HUES6 (cell line): ENCODE data around the gene DCTD.

Experiments used
- H3K27ac ChIP-seq: 2 replicates; pipeline ENCODE4 v1.7.0; 2013; ENCODE audit warnings: low read depth, mild to moderate bottlenecking, low read length, inconsistent platforms
- H3K27me3 ChIP-seq: 2 replicates; pipeline ENCODE4 v1.6.1; 2013; ENCODE audit warnings: low read length; ENCODE audit not compliant: control insufficient read depth, insufficient read depth
- H3K36me3 ChIP-seq: 2 replicates; pipeline ENCODE4 v1.6.1; 2013; ENCODE audit warnings: low read length; ENCODE audit not compliant: control insufficient read depth, insufficient read depth
- H3K4me1 ChIP-seq: 2 replicates; pipeline ENCODE4 v1.6.1; 2013; ENCODE audit warnings: low read length; ENCODE audit not compliant: control insufficient read depth, insufficient read depth
- H3K4me3 ChIP-seq: 2 replicates; pipeline ENCODE4 v1.5.1; 2013; ENCODE audit warnings: low read depth, low read length
- H3K9ac ChIP-seq: one replicate; pipeline ENCODE4 v1.6.1; 2013; ENCODE audit warnings: mild to moderate bottlenecking, low read length
- H3K9me3 ChIP-seq: 2 replicates; pipeline ENCODE4 v1.6.1; 2013; ENCODE audit warnings: low read depth, low read length; ENCODE audit not compliant: control insufficient read depth, insufficient read depth

DCTD gene

DNA sequence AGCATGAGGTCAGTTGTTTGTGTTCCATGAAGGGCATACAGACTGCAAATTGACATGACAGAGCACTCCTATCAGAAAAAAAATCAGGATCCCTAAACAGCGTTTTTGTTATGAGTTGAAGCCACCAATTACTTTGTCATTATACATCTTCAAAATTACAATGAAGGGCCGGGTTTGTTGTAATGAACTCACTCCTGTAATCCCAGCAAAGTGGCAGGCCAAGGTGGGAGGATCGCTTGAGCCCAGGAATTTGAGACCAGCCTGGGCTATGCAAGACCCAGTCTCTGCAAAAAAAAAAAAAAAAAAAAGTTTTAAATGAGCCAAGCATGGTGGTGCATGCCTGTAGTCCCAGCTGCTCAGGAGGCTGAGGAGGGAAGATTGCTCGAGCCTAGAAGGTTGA, 3.5 kb upstream of the DCTD start:
- no peaks in the 10 kb centered on the region for H3K9me3 ChIP-seq
- H3K36me3 ChIP-seq = no peaks in the 10 kb centered on the region
- H3K9ac ChIP-seq = no peak overlapping the region
- H3K27ac ChIP-seq = no peak overlapping the region
- H3K4me1 ChIP-seq = peaks cover 19% of the 10 kb centered on the region
- H3K27me3 ChIP-seq = no peaks in the 10 kb centered on the region
- no peak overlapping the region for H3K4me3 ChIP-seq

DNA sequence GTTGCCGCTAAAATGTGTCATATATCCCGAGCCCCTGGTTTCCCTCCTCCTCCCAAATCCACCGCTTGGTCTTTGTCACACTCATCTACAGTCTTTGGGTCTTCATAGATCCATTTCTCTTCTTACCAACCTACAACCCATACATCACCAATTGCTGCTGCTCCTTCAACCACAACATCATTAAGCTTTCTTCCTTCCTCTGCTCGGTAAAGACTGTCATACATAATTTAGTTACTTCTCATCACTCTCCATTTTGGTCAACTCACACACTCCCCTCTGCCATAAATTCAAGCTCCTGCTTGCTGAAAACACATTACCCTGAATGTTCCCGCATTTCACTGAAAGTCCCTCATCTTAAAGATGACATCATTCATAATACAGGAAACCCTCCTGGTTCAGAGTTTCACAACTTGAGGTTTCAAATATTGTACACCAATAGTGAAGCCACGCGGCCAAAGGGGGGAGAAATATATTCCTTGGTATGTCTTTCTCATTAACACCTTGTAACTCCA, 1.7 kb upstream of the DCTD start:
- no peak overlapping the region for H3K4me3 ChIP-seq
- no peak overlapping the region for H3K27ac ChIP-seq
- peaks cover 12% of the 10 kb centered on the region for H3K36me3 ChIP-seq
- H3K4me1 ChIP-seq = peaks cover 19% of the 10 kb centered on the region
- no peaks in the 10 kb centered on the region for H3K27me3 ChIP-seq
- no peak overlapping the region for H3K9ac ChIP-seq
- H3K9me3 ChIP-seq = no peaks in the 10 kb centered on the region

DNA sequence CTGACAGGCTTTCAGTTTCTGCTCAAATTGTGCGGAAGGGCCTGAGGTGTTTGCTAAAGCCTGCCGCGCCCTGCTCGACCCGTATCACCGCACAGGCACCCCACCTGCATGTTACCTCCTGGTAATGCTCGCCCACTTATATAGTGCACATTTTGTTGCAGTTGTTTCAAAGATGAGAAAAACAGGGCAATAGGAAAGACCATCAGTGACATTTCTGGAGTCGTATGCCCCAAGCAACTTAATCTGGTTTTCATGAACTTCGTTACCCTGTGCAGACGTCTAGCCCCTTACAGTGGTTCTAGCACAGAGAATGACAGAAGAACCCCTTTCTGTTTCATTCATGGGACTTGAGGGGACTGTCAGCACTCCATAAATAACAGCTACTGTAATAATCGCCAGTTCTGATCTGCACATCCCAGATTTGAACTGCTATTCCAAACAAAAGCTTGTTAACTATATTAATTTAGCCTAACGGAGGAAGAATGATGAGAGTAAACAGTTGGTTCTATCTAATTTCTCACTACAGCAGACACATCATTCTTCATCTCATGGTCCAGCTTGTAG, 940 bp upstream of the DCTD start:
- Histone ChIP-seq H3K9me3 (no peaks in the 10 kb centered on the region), H3K9ac (peak overlapping the region; percentile 88), H3K4me1 (peaks cover 24% of the 10 kb centered on the region), H3K27ac (no peak overlapping the region; the same call in 1 of the 2 replicates), H3K4me3 (peak overlapping the region; percentile 71), H3K36me3 (peaks cover 16% of the 10 kb centered on the region), H3K27me3 (no peaks in the 10 kb centered on the region)

DNA sequence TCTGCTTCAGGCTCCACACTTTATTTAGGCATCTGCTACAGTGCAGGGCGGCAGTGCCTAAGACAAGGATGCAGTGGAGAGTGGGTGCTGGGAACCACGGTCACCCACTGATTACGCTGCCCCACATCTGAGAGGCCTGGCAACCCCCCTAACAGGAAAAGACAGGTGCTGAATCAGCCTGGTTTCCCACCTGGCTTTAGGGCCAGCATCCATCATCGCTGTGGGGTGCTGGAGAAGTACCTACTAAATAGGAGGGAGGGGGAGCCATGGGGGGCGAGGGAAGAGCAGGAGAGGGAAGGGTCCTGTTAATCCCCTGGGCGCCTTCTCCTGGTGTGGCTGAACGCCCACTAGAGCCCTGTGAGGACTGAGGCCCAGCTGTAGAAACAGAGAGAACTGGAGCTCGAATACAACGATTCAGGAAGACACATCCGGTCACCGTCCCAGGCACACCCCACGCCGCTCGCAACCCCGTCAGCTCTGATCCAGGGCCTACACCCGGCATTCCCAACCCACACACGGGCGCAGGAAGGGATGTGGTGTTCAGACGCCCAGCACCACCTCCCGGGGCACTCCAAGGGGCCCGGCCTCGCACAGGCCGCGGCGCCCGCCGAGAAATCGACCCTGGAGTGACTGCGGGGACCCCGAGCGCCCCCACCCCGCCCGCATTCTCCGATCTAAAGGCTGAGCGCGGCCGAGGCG, 554 bp downstream of the DCTD start:
- peak overlapping the region; percentile 71 for H3K4me3 ChIP-seq
- peaks cover 24% of the 10 kb centered on the region for H3K4me1 ChIP-seq
- H3K36me3 ChIP-seq = peaks cover 27% of the 10 kb centered on the region

DNA sequence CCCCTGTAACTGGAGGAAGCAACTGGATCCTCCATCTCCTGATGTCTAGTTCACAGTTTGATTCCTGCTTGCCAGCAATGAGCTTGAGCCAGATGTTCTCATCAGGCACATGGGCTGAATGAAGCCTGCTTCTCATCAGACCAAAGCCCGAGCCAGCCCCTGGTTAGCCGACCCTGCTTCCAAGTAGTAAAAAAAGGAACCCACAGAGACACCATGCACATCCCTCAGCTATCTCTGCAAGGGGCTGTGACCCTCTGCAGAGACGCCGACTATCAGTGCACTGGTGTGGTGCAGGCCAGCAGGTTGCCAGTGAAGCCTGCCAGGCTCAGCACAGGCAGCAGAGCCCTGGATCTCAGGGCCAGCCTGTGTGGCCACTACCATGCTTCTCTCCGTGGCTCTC, 2.8 kb downstream of the DCTD start:
- no peak overlapping the region for H3K9ac ChIP-seq
- peaks cover 44% of the 10 kb centered on the region for H3K36me3 ChIP-seq
- H3K4me1 ChIP-seq = peaks cover 18% of the 10 kb centered on the region
- no peak overlapping the region for H3K4me3 ChIP-seq
- no peaks in the 10 kb centered on the region for H3K27me3 ChIP-seq
- no peak overlapping the region for H3K27ac ChIP-seq
- no peaks in the 10 kb centered on the region for H3K9me3 ChIP-seq

More for the DNA sequence above, 554 bp downstream of the DCTD start:
- no peaks in the 10 kb centered on the region for H3K9me3 ChIP-seq
- no peaks in the 10 kb centered on the region for H3K27me3 ChIP-seq
- peak overlapping the region; percentile 79; the same call in 1 of the 2 replicates for H3K27ac ChIP-seq
- peak overlapping the region; percentile 93 for H3K9ac ChIP-seq

DNA sequence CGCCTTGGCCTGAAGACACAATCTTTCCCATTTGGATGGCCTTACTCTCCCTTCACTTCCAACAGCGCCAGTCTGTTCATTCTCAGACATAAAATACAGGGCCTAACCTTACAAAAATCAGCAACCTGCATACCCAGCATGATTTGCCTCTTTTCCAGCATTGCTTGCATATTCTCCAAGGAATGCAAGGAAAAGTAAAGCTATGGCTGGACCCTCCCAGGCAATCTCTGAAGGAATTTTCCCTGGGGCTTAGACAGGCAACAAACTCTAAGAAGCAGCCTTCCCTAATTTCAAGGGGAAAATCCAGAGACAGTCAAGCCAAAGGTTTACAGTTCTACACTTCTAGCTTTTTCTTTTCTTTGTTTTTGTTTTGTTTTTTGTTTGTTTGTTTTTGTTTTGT, 3.6 kb downstream of the DCTD start:
- H3K36me3 ChIP-seq = peaks cover 46% of the 10 kb centered on the region
- H3K9me3 ChIP-seq = no peaks in the 10 kb centered on the region
- peaks cover 18% of the 10 kb centered on the region for H3K4me1 ChIP-seq
- H3K9ac ChIP-seq = no peak overlapping the region
- no peaks in the 10 kb centered on the region for H3K27me3 ChIP-seq
- no peak overlapping the region for H3K27ac ChIP-seq
- no peak overlapping the region for H3K4me3 ChIP-seq

DNA sequence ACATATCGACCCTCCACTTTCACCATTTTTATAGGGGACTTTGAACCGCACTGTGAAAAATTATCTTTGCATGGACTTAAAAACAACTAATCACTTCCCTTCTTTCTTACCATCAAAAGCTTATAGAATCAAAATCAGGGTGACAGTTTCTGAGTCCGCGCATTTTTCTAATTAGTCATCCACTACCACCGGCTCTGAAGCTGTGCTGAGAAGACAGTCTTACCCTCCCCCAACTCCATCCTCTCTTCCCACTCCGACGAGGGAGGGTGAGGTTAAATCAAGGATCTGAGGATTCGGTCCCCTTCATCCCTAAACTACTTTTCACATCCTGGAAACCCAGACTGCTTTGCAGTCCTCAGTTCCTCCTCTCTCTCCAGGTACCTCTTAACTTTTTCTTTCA, 4.2 kb downstream of the DCTD start:
- no peak overlapping the region for H3K4me3 ChIP-seq
- H3K36me3 ChIP-seq = peaks cover 46% of the 10 kb centered on the region
- peaks cover 15% of the 10 kb centered on the region for H3K4me1 ChIP-seq
- H3K9ac ChIP-seq = no peak overlapping the region
- no peak overlapping the region for H3K27ac ChIP-seq
- H3K9me3 ChIP-seq = no peaks in the 10 kb centered on the region
- H3K27me3 ChIP-seq = no peaks in the 10 kb centered on the region

DNA sequence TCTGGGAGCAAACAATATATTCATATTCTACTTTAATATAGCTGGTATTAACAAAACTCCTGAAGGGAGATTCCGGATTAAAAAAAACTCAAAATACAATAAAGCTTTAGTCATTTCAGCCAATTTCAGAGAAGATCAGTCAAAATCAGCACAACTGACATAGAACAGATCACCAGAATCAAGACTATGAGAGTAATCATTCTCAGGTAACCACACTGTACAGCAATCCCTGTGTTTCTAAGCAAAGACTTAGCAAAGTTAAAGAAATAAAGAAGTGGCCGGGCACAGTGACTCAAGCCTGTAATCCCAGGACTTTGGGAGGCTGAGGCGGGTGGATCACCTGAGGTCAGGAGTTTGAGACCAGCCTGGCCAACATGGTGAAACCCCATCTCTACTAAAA, 9.1 kb downstream of the DCTD start:
- Histone ChIP-seq H3K9ac (no peak overlapping the region), H3K27me3 (no peaks in the 10 kb centered on the region), H3K4me1 (peaks cover 5% of the 10 kb centered on the region; the same call in 1 of the 2 replicates), H3K36me3 (peaks cover 53% of the 10 kb centered on the region), H3K27ac (no peak overlapping the region), H3K4me3 (no peak overlapping the region), H3K9me3 (no peaks in the 10 kb centered on the region)

DNA sequence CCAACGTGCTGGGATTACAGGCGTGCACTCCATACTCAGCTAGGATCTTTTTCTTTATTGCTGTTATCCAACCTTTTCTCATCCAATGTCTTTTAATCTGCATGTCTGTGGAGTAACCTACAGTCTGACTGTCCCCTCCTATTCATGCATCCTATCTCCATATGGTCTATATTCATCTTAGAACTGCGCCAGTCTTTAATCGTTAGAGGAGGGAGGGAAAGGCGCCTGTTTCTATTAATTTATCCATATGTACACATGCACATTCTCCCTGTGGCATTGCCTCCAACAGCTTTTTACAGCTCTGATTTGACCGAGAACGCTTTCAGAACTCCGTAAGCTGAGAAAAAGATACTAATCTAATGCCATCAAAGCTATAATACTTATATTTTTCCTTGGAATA, 9.8 kb downstream of the DCTD start:
- no peak overlapping the region for H3K9ac ChIP-seq
- no peak overlapping the region for H3K27ac ChIP-seq
- H3K27me3 ChIP-seq = no peaks in the 10 kb centered on the region
- H3K36me3 ChIP-seq = peaks cover 56% of the 10 kb centered on the region
- no peaks in the 10 kb centered on the region for H3K9me3 ChIP-seq
- peaks cover 5% of the 10 kb centered on the region; the same call in 1 of the 2 replicates for H3K4me1 ChIP-seq
- no peak overlapping the region for H3K4me3 ChIP-seq

DNA sequence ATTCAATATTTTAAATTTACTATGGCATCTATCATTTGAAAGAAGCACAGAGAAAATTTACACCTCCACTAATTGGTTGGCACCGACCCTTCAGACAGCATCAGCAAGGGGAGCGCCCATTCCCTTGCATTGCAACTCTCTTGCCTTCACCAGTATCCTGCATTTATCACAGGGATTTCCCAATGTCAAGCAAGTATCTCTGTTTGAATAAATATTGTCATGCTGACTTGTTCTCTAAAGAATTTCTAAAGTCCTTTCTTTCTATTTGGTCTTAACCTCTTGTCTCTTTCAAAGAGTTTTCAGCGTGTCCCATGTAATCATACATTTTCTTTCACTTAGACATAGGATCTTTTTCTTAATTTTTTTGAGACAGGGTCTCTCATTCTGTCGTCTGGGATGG, 10.4 kb downstream of the DCTD start:
- no peak overlapping the region for H3K9ac ChIP-seq
- no peak overlapping the region for H3K4me3 ChIP-seq
- no peaks in the 10 kb centered on the region for H3K9me3 ChIP-seq
- H3K4me1 ChIP-seq = peaks cover 5% of the 10 kb centered on the region; the same call in 1 of the 2 replicates
- no peak overlapping the region for H3K27ac ChIP-seq
- peaks cover 50% of the 10 kb centered on the region for H3K36me3 ChIP-seq
- H3K27me3 ChIP-seq = no peaks in the 10 kb centered on the region

DNA sequence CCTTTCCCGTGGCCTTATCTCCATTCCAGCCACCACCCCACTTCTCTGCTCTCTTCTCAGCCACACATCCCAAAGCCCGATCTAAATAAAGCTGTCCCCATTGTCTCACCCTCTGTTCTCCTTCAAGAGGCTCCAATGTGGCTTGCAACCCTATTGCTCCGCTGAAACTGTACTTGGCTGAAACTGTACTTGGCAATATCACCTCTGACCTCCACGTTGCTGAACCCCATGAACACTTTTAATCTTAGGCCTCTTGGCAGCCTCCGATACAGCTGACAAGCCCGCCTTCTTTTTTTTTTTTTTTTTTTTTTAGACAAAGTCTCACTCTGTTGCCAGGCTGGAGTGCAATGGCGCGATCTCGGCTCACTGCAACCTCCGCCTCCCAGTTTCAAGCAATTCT, 12.1 kb downstream of the DCTD start:
- H3K9ac ChIP-seq = no peak overlapping the region
- no peaks in the 10 kb centered on the region for H3K27me3 ChIP-seq
- H3K27ac ChIP-seq = no peak overlapping the region
- H3K4me3 ChIP-seq = no peak overlapping the region
- peaks cover 41% of the 10 kb centered on the region for H3K36me3 ChIP-seq
- no peaks in the 10 kb centered on the region for H3K9me3 ChIP-seq
- peaks cover 5% of the 10 kb centered on the region; the same call in 1 of the 2 replicates for H3K4me1 ChIP-seq
